ENCODE measurements around the gene WDR36. TPM values are rescaled to one million over a fixed set of nuclear protein-coding genes. Genes with fewer than 3 reads are reported as not detected.

The WDR36 gene
- total RNA-seq, 2 donors from 2014 or later = 21.0 to 22.4 TPM

DNA sequence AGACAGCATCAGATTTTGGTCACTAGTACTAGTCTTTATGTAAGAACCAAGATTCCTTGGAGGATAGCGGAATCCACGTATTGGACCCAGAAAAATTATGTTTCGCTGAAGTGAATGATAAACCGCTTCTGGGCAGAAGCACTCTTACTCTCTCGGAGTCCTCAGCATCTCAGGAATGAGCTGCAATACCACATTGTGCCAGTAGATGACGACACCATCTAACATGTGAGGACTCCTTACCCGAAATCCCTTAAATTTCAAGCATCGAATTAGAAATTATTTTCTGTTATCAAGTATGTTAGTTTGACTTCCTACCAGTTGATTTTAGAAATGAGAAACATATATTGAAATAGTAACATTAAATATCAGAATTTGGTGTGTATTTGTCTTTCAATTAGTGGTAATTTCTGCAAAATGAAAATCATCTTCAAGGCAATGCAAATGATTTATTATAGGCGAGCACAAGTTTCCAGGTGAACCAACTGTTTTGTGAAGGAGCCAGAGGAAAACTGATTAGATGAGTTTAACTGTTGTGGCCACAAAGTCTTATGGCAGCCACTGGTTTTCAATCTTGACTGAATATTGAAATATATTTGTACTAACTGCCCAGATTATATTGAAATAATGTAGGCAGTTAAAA, 66.1 kb downstream of the WDR36 start:
- intact Hi-C loops (cut with DNase I) = loop anchor here (5.0 kb wide), 4 partner anchors 124 to 989 kb away; no protein-coding TSS in a partner anchor

DNA sequence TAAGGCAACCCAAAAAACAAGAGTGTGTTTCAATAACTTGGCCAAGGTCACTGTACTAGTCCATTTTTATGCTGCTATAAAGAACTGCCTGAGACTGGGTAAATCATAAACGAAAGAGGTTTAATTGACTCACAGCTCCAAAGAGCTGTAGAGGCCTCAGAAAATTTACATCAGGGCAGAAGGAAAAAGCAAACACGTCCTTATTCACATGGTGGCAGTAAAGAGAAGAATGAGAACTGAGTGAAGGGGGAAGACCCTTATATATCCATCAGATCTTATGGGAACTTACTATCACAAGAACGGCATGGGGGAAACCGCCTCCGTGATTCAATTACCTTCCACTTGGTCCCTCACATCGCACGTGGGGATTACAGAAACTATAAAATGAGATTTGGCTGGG, 67.7 kb downstream of the WDR36 start:
- no peaks in the 10 kb centered on the region for H3K9me3 ChIP-seq
- H3K4me1 ChIP-seq (replicated peaks) = no peaks in the 10 kb centered on the region
- intact Hi-C loops (cut with DNase I) = loop anchor here (5.0 kb wide), 4 partner anchors 122 to 987 kb away; no protein-coding TSS in a partner anchor
- WGBS = 53% methylated on average over 7 of the region's 7 CpGs
- TF ChIP-seq POLR2AphosphoS5 (IDR thresholded peaks at IDR 0.05) (no peak), POLR2A (IDR thresholded peaks at IDR 0.05) (no peak)
- TF ChIP-seq, protein P1, sequence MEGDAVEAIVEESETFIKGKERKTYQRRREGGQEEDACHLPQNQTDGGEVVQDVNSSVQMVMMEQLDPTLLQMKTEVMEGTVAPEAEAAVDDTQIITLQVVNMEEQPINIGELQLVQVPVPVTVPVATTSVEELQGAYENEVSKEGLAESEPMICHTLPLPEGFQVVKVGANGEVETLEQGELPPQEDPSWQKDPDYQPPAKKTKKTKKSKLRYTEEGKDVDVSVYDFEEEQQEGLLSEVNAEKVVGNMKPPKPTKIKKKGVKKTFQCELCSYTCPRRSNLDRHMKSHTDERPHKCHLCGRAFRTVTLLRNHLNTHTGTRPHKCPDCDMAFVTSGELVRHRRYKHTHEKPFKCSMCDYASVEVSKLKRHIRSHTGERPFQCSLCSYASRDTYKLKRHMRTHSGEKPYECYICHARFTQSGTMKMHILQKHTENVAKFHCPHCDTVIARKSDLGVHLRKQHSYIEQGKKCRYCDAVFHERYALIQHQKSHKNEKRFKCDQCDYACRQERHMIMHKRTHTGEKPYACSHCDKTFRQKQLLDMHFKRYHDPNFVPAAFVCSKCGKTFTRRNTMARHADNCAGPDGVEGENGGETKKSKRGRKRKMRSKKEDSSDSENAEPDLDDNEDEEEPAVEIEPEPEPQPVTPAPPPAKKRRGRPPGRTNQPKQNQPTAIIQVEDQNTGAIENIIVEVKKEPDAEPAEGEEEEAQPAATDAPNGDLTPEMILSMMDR (IDR thresholded peaks at IDR 0.05) = no peak
- no peak overlapping the region for H3K27ac ChIP-seq
- no peaks in the 10 kb centered on the region for H3K36me3 ChIP-seq
- no peaks in the 10 kb centered on the region for H3K27me3 ChIP-seq (replicated peaks; ENCODE audit: insufficient read depth)
- no peak overlapping the region for H3K4me3 ChIP-seq
- DNase-seq (ENCODE audit: low spot score) = no peak

More for the DNA sequence above, 66.1 kb downstream of the WDR36 start:
- Histone ChIP-seq H3K9me3 (no peaks in the 10 kb centered on the region), H3K27ac (no peak overlapping the region), H3K36me3 (no peaks in the 10 kb centered on the region), H3K4me3 (no peak overlapping the region), H3K4me1 (replicated peaks) (no peaks in the 10 kb centered on the region), H3K27me3 (replicated peaks; ENCODE audit: insufficient read depth) (no peaks in the 10 kb centered on the region)
- TF ChIP-seq, protein P1 (IDR thresholded peaks at IDR 0.05) = peak; percentile 89 to 98 (median 93)
- no peak for TF ChIP-seq POLR2A (IDR thresholded peaks at IDR 0.05)
- WGBS = 13% methylated on average over 9 of the region's 9 CpGs
- DNase-seq (ENCODE audit: low spot score) = peak; percentile 67

DNA sequence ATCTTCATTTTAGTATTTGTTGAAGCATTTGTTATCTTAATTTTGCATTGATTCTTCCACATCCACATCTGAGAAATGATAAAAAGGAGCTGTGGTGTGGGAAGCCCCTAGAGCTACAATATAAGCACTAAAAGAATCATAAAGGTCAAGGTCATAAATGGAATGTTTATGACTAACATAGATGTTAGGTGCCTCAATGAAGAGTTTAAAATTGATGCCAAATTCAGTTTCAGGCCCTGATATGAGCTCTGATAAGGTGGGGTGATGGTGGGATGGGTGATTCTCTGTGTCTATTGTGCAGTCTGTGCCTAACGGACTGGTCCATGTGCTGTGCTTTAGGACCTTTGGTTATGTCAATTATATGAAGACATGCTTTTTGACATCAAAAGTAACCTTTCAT, 70.9 kb downstream of the WDR36 start:
- Histone ChIP-seq H3K27me3 (replicated peaks; ENCODE audit: insufficient read depth) (no peaks in the 10 kb centered on the region), H3K4me3 (no peak overlapping the region), H3K36me3 (no peaks in the 10 kb centered on the region), H3K9me3 (no peaks in the 10 kb centered on the region), H3K4me1 (replicated peaks) (no peaks in the 10 kb centered on the region), H3K27ac (no peak overlapping the region)
- no peak for DNase-seq (ENCODE audit: low spot score)
- 88% methylated on average over 1 of the region's 1 CpG for WGBS
- intact Hi-C loops (cut with DNase I) = no loop called here
- TF ChIP-seq POLR2A (IDR thresholded peaks at IDR 0.05) = no peak
- TF ChIP-seq, protein P1 (IDR thresholded peaks at IDR 0.05) = no peak
- TF ChIP-seq POLR2AphosphoS5 (IDR thresholded peaks at IDR 0.05) = no peak

DNA sequence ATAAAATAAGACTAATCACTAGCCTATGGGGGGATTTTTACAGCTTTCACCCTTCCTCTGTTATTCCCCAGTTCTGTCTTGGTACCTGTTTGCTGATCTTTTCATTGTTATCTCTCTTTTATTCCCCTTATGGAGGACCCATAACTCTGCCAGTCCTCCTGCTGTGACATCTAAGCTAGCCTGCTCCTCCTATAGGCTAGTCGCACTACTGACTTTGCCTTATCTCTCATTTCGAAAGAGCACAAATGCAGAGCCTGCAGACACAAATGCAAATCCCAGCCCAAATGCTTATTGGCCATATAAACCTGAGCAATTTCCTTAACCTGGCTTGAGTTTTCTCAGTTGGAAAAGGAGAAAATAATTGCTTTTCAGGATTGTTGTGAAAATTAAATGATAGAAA, 72.9 kb downstream of the WDR36 start:
- TF ChIP-seq POLR2A (IDR thresholded peaks at IDR 0.05) (no peak), POLR2AphosphoS5 (IDR thresholded peaks at IDR 0.05) (no peak)
- TF ChIP-seq, protein P1 (IDR thresholded peaks at IDR 0.05) = no peak
- Histone ChIP-seq H3K27me3 (replicated peaks; ENCODE audit: insufficient read depth) (peaks cover 2% of the 10 kb centered on the region), H3K4me3 (no peak overlapping the region), H3K4me1 (replicated peaks) (no peaks in the 10 kb centered on the region), H3K36me3 (no peaks in the 10 kb centered on the region), H3K9me3 (no peaks in the 10 kb centered on the region), H3K27ac (no peak overlapping the region)
- no peak for DNase-seq (ENCODE audit: low spot score)
- intact Hi-C loops (cut with DNase I) = no loop called here
- 86% methylated on average over 2 of the region's 2 CpGs for WGBS

DNA sequence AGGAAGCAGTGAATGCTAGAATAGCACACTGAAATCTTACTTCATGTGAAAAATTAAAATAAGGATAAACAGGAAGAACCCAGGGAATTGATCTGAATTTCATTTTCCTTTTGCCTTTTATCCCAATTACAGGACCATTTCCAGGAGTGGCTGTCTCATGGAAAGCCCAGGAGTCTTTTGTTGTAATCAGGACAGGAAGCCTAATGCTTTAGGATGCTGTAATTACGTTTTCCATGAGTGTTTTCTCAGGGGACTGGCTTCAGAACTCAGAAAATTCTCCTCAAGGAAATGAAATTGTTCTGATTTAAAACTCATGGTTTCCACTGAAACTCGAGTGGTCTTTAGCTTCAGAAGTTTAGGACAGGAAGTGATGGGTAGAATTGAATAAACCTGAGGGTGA, 75.4 kb downstream of the WDR36 start:
- H3K4me1 ChIP-seq (replicated peaks) = no peaks in the 10 kb centered on the region
- intact Hi-C loops (cut with DNase I) = no loop called here
- peaks cover 2% of the 10 kb centered on the region for H3K27me3 ChIP-seq (replicated peaks; ENCODE audit: insufficient read depth)
- TF ChIP-seq POLR2AphosphoS5 (IDR thresholded peaks at IDR 0.05) = no peak
- TF ChIP-seq, protein P1 (IDR thresholded peaks at IDR 0.05) = no peak
- no peak for TF ChIP-seq POLR2A (IDR thresholded peaks at IDR 0.05)
- H3K4me3 ChIP-seq = no peak overlapping the region
- WGBS = 78% methylated on average over 2 of the region's 2 CpGs
- H3K36me3 ChIP-seq = no peaks in the 10 kb centered on the region
- no peaks in the 10 kb centered on the region for H3K9me3 ChIP-seq
- DNase-seq (ENCODE audit: low spot score) = no peak
- no peak overlapping the region for H3K27ac ChIP-seq

All from prostate gland (tissue), 2 donors.